ENCODE data around the gene ATG16L1.

DNA sequence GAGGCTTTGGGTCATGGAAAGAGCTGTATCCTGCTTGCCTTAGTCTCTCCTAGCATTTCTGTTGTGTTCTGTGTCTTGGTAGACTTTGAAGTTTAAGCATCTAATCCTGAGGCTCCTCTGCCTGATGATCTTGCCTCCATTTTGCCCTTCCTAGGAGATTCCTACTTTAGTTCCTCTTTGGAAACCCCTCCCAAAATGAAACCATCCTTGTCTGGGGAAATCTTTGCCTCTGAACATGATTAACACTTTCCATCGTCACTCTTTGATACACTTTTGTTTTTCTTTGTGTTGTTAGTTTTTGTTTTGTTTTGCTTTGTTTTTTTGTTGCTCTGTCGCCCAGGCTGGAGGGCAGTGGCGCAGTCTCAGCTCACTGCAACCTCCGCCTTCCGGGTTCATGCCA lies 9.2 kb downstream of the ATG16L1 start:
- TF ChIP-seq, protein P1, sequence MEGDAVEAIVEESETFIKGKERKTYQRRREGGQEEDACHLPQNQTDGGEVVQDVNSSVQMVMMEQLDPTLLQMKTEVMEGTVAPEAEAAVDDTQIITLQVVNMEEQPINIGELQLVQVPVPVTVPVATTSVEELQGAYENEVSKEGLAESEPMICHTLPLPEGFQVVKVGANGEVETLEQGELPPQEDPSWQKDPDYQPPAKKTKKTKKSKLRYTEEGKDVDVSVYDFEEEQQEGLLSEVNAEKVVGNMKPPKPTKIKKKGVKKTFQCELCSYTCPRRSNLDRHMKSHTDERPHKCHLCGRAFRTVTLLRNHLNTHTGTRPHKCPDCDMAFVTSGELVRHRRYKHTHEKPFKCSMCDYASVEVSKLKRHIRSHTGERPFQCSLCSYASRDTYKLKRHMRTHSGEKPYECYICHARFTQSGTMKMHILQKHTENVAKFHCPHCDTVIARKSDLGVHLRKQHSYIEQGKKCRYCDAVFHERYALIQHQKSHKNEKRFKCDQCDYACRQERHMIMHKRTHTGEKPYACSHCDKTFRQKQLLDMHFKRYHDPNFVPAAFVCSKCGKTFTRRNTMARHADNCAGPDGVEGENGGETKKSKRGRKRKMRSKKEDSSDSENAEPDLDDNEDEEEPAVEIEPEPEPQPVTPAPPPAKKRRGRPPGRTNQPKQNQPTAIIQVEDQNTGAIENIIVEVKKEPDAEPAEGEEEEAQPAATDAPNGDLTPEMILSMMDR (IDR thresholded peaks at IDR 0.05; ENCODE audit: low read length), result no peak
- TF ChIP-seq EZH2 (optimal IDR thresholded peaks at IDR 0.05; ENCODE audit: low read depth, low read length) (no peak), EZH2phosphoT487 (IDR thresholded peaks at IDR 0.05; ENCODE audit: low read length) (no peak)

Data from MM.1S (cell line).